ENCODE measurements around the gene ISG20. TPM values are rescaled to one million over a fixed set of nuclear protein-coding genes. Genes with fewer than 3 reads are reported as not detected.

ISG20 gene
- total and polyA plus RNA-seq, 2 donors (not counting 1 experiment from before 2014, with no cell fraction given) = 190 to 232 TPM

DNA sequence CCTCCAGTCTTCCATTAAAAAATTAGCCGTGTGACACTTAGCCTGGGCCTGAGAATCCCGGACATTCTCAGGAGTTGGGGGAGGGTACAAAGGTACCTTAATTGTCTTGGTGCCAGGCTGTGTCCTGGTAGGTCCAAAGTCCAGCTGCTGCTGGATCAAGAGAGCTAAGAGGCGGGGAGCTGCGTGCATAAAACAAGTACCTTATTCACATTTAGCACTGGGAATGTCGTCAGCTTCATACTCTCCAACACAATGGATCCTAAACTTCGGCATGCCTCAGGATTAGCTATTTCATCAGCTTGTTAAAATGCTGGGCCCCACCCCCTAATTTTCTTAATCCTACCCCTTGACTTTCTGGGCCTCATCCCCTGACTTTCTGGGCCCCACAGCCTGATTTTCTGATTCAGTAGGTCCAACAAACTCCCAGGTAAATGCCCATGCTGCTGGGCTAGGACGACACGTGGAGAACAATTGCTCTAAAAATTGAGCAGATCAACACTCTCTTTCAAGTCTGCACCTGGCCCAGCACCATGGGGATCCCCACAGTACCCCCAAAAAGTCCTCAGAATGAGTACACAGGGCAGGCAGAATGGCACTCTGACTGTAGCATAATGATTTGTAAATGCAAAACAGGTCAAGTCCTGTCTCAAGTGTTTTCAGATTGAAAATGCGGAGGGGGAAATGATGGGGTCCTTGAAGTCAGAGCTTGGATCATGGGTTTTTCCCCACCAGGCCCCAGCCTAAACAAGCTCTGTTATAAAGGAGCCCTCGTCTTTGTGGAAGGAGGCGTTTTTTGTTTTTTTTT, 23.3 kb upstream of the ISG20 start:
- no peak overlapping the region for H3K27ac Mint-ChIP-seq
- no peak overlapping the region for H3K27ac ChIP-seq (ENCODE audit: low read length in 2 of 2)
- H3K9me3 ChIP-seq (ENCODE audit: control extremely low read depth in 1 of 3, control insufficient read depth in 2 of 3, insufficient read depth in 1 of 3, low read length in 2 of 3) = no peaks in the 10 kb centered on the region
- ChIA-PET POLR2A (no interaction called here), CTCF (interaction anchor here (0.7 to 1.3 kb wide), 4 partner anchors 9 to 49 kb away, joined by 3 to 4 read pairs (median 4); partner anchors contain the start of gene ISG20)
- no peak overlapping the region for H3K4me3 ChIP-seq (ENCODE audit: control extremely low read depth in 1 of 5, extremely low read depth in 1 of 5, insufficient read depth in 1 of 5, low read depth in 2 of 5, low read length in 4 of 5)
- DNase-seq = no peak
- 88% methylated on average over 9 of the region's 11 CpGs for WGBS (ENCODE audit: insufficient coverage)
- TF ChIP-seq EZH2 (IDR thresholded peaks at IDR 0.05; ENCODE audit: borderline replicate concordance, insufficient read depth, low read depth, low read length, poor library complexity, severe bottlenecking) = no peak
- TF ChIP-seq, protein P1, sequence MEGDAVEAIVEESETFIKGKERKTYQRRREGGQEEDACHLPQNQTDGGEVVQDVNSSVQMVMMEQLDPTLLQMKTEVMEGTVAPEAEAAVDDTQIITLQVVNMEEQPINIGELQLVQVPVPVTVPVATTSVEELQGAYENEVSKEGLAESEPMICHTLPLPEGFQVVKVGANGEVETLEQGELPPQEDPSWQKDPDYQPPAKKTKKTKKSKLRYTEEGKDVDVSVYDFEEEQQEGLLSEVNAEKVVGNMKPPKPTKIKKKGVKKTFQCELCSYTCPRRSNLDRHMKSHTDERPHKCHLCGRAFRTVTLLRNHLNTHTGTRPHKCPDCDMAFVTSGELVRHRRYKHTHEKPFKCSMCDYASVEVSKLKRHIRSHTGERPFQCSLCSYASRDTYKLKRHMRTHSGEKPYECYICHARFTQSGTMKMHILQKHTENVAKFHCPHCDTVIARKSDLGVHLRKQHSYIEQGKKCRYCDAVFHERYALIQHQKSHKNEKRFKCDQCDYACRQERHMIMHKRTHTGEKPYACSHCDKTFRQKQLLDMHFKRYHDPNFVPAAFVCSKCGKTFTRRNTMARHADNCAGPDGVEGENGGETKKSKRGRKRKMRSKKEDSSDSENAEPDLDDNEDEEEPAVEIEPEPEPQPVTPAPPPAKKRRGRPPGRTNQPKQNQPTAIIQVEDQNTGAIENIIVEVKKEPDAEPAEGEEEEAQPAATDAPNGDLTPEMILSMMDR (IDR thresholded peaks at IDR 0.05) = no peak
- no peak overlapping the region for H3K9ac ChIP-seq (ENCODE audit: low read length)
- peaks cover 25% of the 10 kb centered on the region for H3K27me3 Mint-ChIP-seq
- no peak overlapping the region for H3K4me3 Mint-ChIP-seq
- H3K4me2 ChIP-seq (replicated peaks; ENCODE audit: low read depth, low read length, poor library complexity, severe bottlenecking) = no peak overlapping the region
- peaks cover 0 to under 1% of the 10 kb centered on the region in 2 donors for H3K4me1 ChIP-seq (ENCODE audit: control insufficient read depth in 2 of 2, insufficient read depth in 2 of 2, low read length in 2 of 2)
- no peaks in the 10 kb centered on the region for H3K9me3 Mint-ChIP-seq (ENCODE audit: insufficient read depth)
- intact Hi-C loops (cut with micrococcal nuclease) = no loop called here
- H3K79me2 ChIP-seq (ENCODE audit: control insufficient read depth, insufficient read depth, low read length) = peaks cover 2% of the 10 kb centered on the region
- no peak overlapping the region for H2AFZ ChIP-seq (ENCODE audit: insufficient read depth, low read depth, low read length, poor library complexity, severe bottlenecking)
- no peaks in the 10 kb centered on the region for H4K20me1 ChIP-seq (ENCODE audit: control insufficient read depth, insufficient read depth, low read length, poor library complexity, severe bottlenecking)
- no peaks in the 10 kb centered on the region for H3K4me1 Mint-ChIP-seq
- ATAC-seq (ENCODE audit: low read depth) = no peak
- H3K27me3 ChIP-seq (replicated peaks in 1 of 4; ENCODE audit: control extremely low read depth in 1 of 4, control insufficient read depth in 3 of 4, insufficient read depth in 4 of 4, low read length in 3 of 4) = peaks cover 0 to 11% (median 0%) of the 10 kb centered on the region in 4 experiments
- H3K36me3 ChIP-seq (replicated peaks in 1 of 2; ENCODE audit: control extremely low read depth in 1 of 2, control insufficient read depth in 1 of 2, extremely low read depth in 1 of 2, insufficient read depth in 2 of 2, low read length in 1 of 2) = no peaks in the 10 kb centered on the region

DNA sequence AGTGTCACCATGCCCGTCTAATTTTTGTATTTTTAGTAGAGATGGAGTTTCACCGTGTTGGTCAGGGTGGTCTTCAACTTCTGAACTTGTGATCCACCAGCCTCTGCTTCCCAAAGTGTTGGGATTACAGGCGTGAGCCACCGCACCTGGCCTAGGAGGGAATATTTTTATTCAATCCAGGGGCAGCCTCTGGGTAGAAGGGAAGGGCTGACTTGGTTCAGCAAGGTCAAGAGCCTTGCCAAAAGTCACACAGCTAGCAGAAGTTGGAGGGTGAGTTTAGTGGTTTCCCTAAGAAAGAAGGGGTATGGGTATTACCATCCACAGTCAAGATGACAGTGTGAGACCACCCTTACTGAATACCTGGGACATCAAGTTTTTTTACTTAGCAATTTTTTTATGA, 22.6 kb upstream of the ISG20 start:
- H3K27me3 ChIP-seq (replicated peaks in 1 of 4; ENCODE audit: control extremely low read depth in 1 of 4, control insufficient read depth in 3 of 4, insufficient read depth in 4 of 4, low read length in 3 of 4) = peaks cover 0 to 11% (median 0%) of the 10 kb centered on the region in 4 experiments
- DNase-seq = no peak
- 85% methylated on average over 3 of the region's 4 CpGs for WGBS (ENCODE audit: insufficient coverage)
- TF ChIP-seq, protein P1 (IDR thresholded peaks at IDR 0.05) = no peak
- no peak for TF ChIP-seq EZH2 (IDR thresholded peaks at IDR 0.05; ENCODE audit: borderline replicate concordance, insufficient read depth, low read depth, low read length, poor library complexity, severe bottlenecking)
- H3K79me2 ChIP-seq (ENCODE audit: control insufficient read depth, insufficient read depth, low read length) = peaks cover 7% of the 10 kb centered on the region
- CTCF ChIA-PET = interaction anchor here (0.7 to 0.9 kb wide), 2 partner anchors 9 to 49 kb away, joined by 3 to 4 read pairs; no protein-coding TSS in a partner anchor
- Mint-ChIP-seq H3K9me3 (ENCODE audit: insufficient read depth) (no peaks in the 10 kb centered on the region), H3K27me3 (peaks cover 19% of the 10 kb centered on the region), H3K4me3 (no peak overlapping the region), H3K4me1 (peaks cover 6% of the 10 kb centered on the region), H3K27ac (no peak overlapping the region)
- H3K4me1 ChIP-seq (ENCODE audit: control insufficient read depth in 2 of 2, insufficient read depth in 2 of 2, low read length in 2 of 2) = peaks cover 4 to 6% of the 10 kb centered on the region in 2 donors
- intact Hi-C loops (cut with micrococcal nuclease) = no loop called here
- H4K20me1 ChIP-seq (ENCODE audit: control insufficient read depth, insufficient read depth, low read length, poor library complexity, severe bottlenecking) = no peaks in the 10 kb centered on the region
- H3K9me3 ChIP-seq (ENCODE audit: control extremely low read depth in 1 of 3, control insufficient read depth in 2 of 3, insufficient read depth in 1 of 3, low read length in 2 of 3) = no peaks in the 10 kb centered on the region
- H2AFZ ChIP-seq (ENCODE audit: insufficient read depth, low read depth, low read length, poor library complexity, severe bottlenecking) = no peak overlapping the region
- no peaks in the 10 kb centered on the region for H3K36me3 ChIP-seq (replicated peaks in 1 of 2; ENCODE audit: control extremely low read depth in 1 of 2, control insufficient read depth in 1 of 2, extremely low read depth in 1 of 2, insufficient read depth in 2 of 2, low read length in 1 of 2)
- H3K4me2 ChIP-seq (replicated peaks; ENCODE audit: low read depth, low read length, poor library complexity, severe bottlenecking) = no peak overlapping the region
- ATAC-seq (ENCODE audit: low read depth) = no peak
- H3K9ac ChIP-seq (ENCODE audit: low read length) = no peak overlapping the region
- H3K27ac ChIP-seq (ENCODE audit: low read length in 2 of 2) = no peak overlapping the region
- no peak overlapping the region for H3K4me3 ChIP-seq (ENCODE audit: control extremely low read depth in 1 of 5, extremely low read depth in 1 of 5, insufficient read depth in 1 of 5, low read depth in 2 of 5, low read length in 4 of 5)
- POLR2A ChIA-PET = no interaction called here

Data from B cell (primary cell).